SH-SY5Y (cell line): Measurements from ENCODE around the gene KMT2D.

Source experiments
- GATA2 ChIP-seq: IDR thresholded peaks from 2 replicates; pipeline ENCODE4 v1.6.1; 2011; ENCODE audit warnings: mild to moderate bottlenecking, low read depth, low read length
- GATA3 ChIP-seq: IDR thresholded peaks from 2 replicates; pipeline ENCODE4 v1.6.1; 2011; ENCODE audit warnings: low read depth, mild to moderate bottlenecking, low read length, moderate library complexity

- TF ChIP-seq GATA2 (no peak), GATA3 (no peak)
These were observed 28.9 kb downstream of the KMT2D start for GRCh38 chr12:49031573-49032161.
